PC-3 (cell line): ENCODE data around the gene TMPRSS13. TPM values are rescaled to one million over a fixed set of nuclear protein-coding genes. Genes with fewer than 3 reads are reported as not detected.

Experiments used
- ATAC-seq: fragments of 200-7000 bp; cut with Tn5 transposase; 2 replicates; pipeline ENCODE4 v1.9.1; 2020; ENCODE audit warnings: mild to moderate bottlenecking, moderate library complexity
- BruUV-seq: library from RNA; stranded (reverse); fragments of 400-500 nt; replicated peaks from 2 replicates; lab custom pipeline; 2021; lab: Mats Ljungman, UMichigan
- CTCF ChIA-PET: fragments of 300-600 bp; sonication (Branson Sonifier 250); formaldehyde crosslinking; loops from one replicate; lab custom pipeline; 2022; ENCODE audit warnings: antibody characterized with exemption; lab: Charles Lee
- POLR2A ChIA-PET: fragments of 300-600 bp; sonication (Branson Sonifier 250); formaldehyde crosslinking; loops from one replicate; lab custom pipeline; 2022; ENCODE audit warnings: antibody characterized with exemption; ENCODE audit not compliant: unreplicated experiment; lab: Charles Lee
- DNase-seq: peaks from one replicate; pipeline ENCODE4 v3.0.0-alpha.2; 2015
- H2AFZ ChIP-seq: fragments of 300-600 bp; sonication (generic); 2 replicates; pipeline ENCODE4 v1.6.0; 2016; ENCODE audit warnings: antibody characterized with exemption, low read length
- H3F3A ChIP-seq: fragments of 300-600 bp; sonication (generic); one replicate; pipeline ENCODE4 v1.6.0; 2017; ENCODE audit warnings: antibody characterized with exemption, low read length, control low read depth, mild to moderate bottlenecking; ENCODE audit not compliant: unreplicated experiment
- H3K27ac ChIP-seq: fragments of 300-600 bp; sonication (generic); 2 replicates; pipeline ENCODE4 v1.5.1; 2016; ENCODE audit warnings: mild to moderate bottlenecking, low read length
- H3K27me3 ChIP-seq: fragments of 300-600 bp; sonication (generic); 2 replicates; pipeline ENCODE4 v1.6.1; 2016; ENCODE audit warnings: low read length, mixed read lengths
- H3K36me3 ChIP-seq: fragments of 300-600 bp; sonication (generic); 2 replicates; pipeline ENCODE4 v1.6.1; 2016; ENCODE audit warnings: low read depth, mixed run types, low read length, mixed read lengths
- H3K4me1 ChIP-seq: fragments of 300-600 bp; sonication (generic); 2 replicates; pipeline ENCODE4 v1.5.1; 2016; ENCODE audit warnings: low read length; ENCODE audit not compliant: insufficient read depth
- H3K4me2 ChIP-seq: fragments of 300-600 bp; sonication (generic); 2 replicates; pipeline ENCODE4 v1.6.0; 2016; ENCODE audit warnings: low read length
- H3K4me3 ChIP-seq: fragments of 300-600 bp; sonication (generic); 2 replicates; pipeline ENCODE4 v1.5.1; 2016; ENCODE audit warnings: mild to moderate bottlenecking, low read length, mixed read lengths
- H3K79me2 ChIP-seq: fragments of 300-600 bp; sonication (generic); 2 replicates; pipeline ENCODE4 v1.6.1; 2017; ENCODE audit warnings: low read length, mixed read lengths
- H3K9ac ChIP-seq: fragments of 300-600 bp; sonication (generic); 2 replicates; pipeline ENCODE4 v1.6.0; 2016; ENCODE audit warnings: mild to moderate bottlenecking, low read length
- H3K9me2 ChIP-seq: fragments of 300-600 bp; sonication (generic); replicated peaks from 2 replicates; pipeline ENCODE4 v1.6.1; 2016; ENCODE audit warnings: mixed run types, low read length, mixed read lengths
- H3K9me3 ChIP-seq: fragments of 300-600 bp; sonication (generic); 2 replicates; pipeline ENCODE4 v1.6.1; 2016; ENCODE audit warnings: low read length, mixed read lengths
- H4K20me1 ChIP-seq: fragments of 300-600 bp; sonication (generic); 2 replicates; pipeline ENCODE4 v1.6.1; 2016; ENCODE audit warnings: low read length, mixed read lengths
- EZH2 ChIP-seq: fragments of 300-600 bp; sonication (generic); IDR thresholded peaks from one replicate; pipeline ENCODE4 v1.6.1; 2017; ENCODE audit warnings: antibody characterized with exemption, mild to moderate bottlenecking, low read length; ENCODE audit not compliant: unreplicated experiment
- EZH2phosphoT487 ChIP-seq: fragments of 300-600 bp; sonication (generic); IDR thresholded peaks from 2 replicates; pipeline ENCODE4 v1.6.1; 2018; ENCODE audit warnings: mild to moderate bottlenecking, antibody characterized with exemption, low read length, borderline replicate concordance
- intact Hi-C: fragments of 100-400 bp; cut with micrococcal nuclease; formaldehyde crosslinking; loops from 2 replicates; pipeline ENCODE4 v1.9.0; 2023
- total RNA-seq: library from RNA; depleted of rRNA; stranded (reverse); fragments of >200 nt; gene quantifications from 2 replicates; pipeline ENCODE4 v1.2.3, GENCODE V29; 2014
- TF ChIP-seq, protein P1 (sequence below): fragments of 300-600 bp; sonication (generic); conservative IDR thresholded peaks from 2 replicates; pipeline ENCODE4 v1.5.1; 2017; ENCODE audit warnings: antibody characterized with exemption, low read depth, mild to moderate bottlenecking, low read length

TMPRSS13 gene
- total RNA-seq, 1 experiment from 2014 or later, result 2.9 TPM

DNA sequence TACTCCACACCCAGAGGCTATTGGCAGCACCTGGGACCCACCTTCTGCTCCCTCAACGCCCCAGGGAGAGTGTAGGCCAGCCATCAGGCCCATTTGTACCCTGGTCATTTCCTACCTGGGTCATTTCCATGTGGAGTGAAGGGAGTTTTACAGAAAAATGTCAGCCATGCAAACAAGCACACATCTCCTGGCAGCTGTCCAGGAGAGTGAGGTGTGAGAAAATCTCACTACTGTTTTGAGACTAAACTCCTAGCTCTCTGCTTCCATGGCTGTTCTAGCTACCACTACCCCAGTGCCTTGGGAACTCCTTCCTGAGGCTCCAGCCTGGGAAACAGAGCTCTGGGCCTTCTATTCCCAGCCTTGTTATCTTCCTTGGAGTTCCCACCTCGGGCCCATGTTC lies 2.8 kb upstream of the TMPRSS13 start:
- Histone ChIP-seq H3K4me2 (no peak overlapping the region), H3K9ac (no peak overlapping the region), H3K79me2 (no peaks in the 10 kb centered on the region), H3K9me3 (no peaks in the 10 kb centered on the region), H3K9me2 (no peaks in the 10 kb centered on the region), H3K4me1 (peaks cover 15% of the 10 kb centered on the region), H3K27me3 (peaks cover 38% of the 10 kb centered on the region), H3K4me3 (no peak overlapping the region), H4K20me1 (no peaks in the 10 kb centered on the region), H3K36me3 (no peaks in the 10 kb centered on the region), H3K27ac (no peak overlapping the region), H2AFZ (no peak overlapping the region), H3F3A (no peaks in the 10 kb centered on the region)
- CTCF ChIA-PET, result no interaction called here
- no peak for TF ChIP-seq EZH2
- TF ChIP-seq EZH2phosphoT487, result no peak
- TF ChIP-seq, protein P1, sequence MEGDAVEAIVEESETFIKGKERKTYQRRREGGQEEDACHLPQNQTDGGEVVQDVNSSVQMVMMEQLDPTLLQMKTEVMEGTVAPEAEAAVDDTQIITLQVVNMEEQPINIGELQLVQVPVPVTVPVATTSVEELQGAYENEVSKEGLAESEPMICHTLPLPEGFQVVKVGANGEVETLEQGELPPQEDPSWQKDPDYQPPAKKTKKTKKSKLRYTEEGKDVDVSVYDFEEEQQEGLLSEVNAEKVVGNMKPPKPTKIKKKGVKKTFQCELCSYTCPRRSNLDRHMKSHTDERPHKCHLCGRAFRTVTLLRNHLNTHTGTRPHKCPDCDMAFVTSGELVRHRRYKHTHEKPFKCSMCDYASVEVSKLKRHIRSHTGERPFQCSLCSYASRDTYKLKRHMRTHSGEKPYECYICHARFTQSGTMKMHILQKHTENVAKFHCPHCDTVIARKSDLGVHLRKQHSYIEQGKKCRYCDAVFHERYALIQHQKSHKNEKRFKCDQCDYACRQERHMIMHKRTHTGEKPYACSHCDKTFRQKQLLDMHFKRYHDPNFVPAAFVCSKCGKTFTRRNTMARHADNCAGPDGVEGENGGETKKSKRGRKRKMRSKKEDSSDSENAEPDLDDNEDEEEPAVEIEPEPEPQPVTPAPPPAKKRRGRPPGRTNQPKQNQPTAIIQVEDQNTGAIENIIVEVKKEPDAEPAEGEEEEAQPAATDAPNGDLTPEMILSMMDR, result no peak
- DNase-seq (no peak), ATAC-seq (no peak)
- intact Hi-C loops, result no loop called here
- POLR2A ChIA-PET, result no interaction called here
- no TSS peak for BruUV-seq

DNA sequence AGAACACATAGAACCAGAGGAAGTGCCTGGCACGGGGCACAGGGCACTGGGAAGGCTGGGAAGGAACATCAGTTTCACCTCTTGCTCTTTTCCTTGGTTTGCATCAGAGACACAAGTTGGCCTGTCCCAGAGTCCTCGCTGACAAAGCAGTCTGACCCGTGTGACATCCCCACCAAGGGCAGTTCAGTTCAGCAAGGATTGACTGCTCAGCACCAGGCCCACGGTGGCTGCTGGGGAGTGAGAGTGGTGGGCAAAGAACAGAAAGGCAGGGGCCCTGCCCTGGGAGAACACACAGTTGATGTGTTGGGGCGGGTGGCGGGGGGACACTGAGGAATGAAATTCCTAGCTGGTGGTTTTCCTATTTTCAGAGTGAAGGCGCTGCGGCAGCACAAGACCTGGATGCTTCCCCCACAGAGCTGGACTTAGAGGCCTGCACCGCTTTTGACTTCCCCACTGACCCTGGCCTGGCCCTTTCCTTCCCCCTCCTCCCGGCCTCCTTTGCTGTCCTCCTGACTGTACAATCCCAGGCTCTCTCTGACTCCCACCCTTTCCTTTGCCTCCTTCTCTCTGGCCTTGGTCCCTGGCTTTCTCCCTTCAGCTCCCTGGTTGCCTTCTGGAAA lies 2.2 kb upstream of the TMPRSS13 start:
- H3F3A ChIP-seq, result no peaks in the 10 kb centered on the region
- H3K4me1 ChIP-seq, result peaks cover 15% of the 10 kb centered on the region
- no peak for DNase-seq
- H3K9me3 ChIP-seq, result no peaks in the 10 kb centered on the region
- BruUV-seq, result no TSS peak
- H3K27me3 ChIP-seq, result peaks cover 42% of the 10 kb centered on the region
- CTCF ChIA-PET, result no interaction called here
- H3K9ac ChIP-seq, result no peak overlapping the region
- ATAC-seq, result no peak
- H3K27ac ChIP-seq, result no peak overlapping the region
- POLR2A ChIA-PET, result no interaction called here
- H3K4me2 ChIP-seq, result no peak overlapping the region
- no peaks in the 10 kb centered on the region for H3K79me2 ChIP-seq
- intact Hi-C loops, result no loop called here
- H3K4me3 ChIP-seq, result no peak overlapping the region
- H2AFZ ChIP-seq, result no peak overlapping the region
- no peaks in the 10 kb centered on the region for H3K9me2 ChIP-seq
- H3K36me3 ChIP-seq, result no peaks in the 10 kb centered on the region
- no peaks in the 10 kb centered on the region for H4K20me1 ChIP-seq
- TF ChIP-seq, protein P1, result no peak
- TF ChIP-seq EZH2, result no peak
- no peak for TF ChIP-seq EZH2phosphoT487

- Histone ChIP-seq H3K4me3 (no peak overlapping the region), H3K4me2 (no peak overlapping the region), H2AFZ (no peak overlapping the region), H3K9me2 (no peaks in the 10 kb centered on the region), H3K36me3 (no peaks in the 10 kb centered on the region), H3K9me3 (no peaks in the 10 kb centered on the region), H3F3A (no peaks in the 10 kb centered on the region), H4K20me1 (no peaks in the 10 kb centered on the region), H3K79me2 (no peaks in the 10 kb centered on the region), H3K27ac (no peak overlapping the region), H3K9ac (no peak overlapping the region), H3K27me3 (peaks cover 40% of the 10 kb centered on the region), H3K4me1 (peaks cover 15% of the 10 kb centered on the region)
- intact Hi-C loops, result no loop called here
- ChIA-PET POLR2A (no interaction called here), CTCF (no interaction called here)
- ATAC-seq (no peak), DNase-seq (no peak)
- BruUV-seq, result no TSS peak
- TF ChIP-seq EZH2phosphoT487, result no peak
- no peak for TF ChIP-seq EZH2
- TF ChIP-seq, protein P1, result no peak
Observed at GRCh38 chr11:117930668-117931330, 1.6 kb upstream of the TMPRSS13 start.
